Hepatocyte (in vitro differentiated cells): Measurements from ENCODE around the gene TNK2. TPM values are rescaled to one million over a fixed set of nuclear protein-coding genes. Genes with fewer than 3 reads are reported as not detected.

Experiments used
- DNase-seq: peaks from one replicate; pipeline ENCODE4 v3.0.0-alpha.2; 2016; ENCODE audit warnings: low spot score
- H2AFZ ChIP-seq: fragments of 200-600 bp; sonication (generic); 2 replicates; pipeline ENCODE4 v1.6.0; 2016; ENCODE audit warnings: antibody characterized with exemption, mild to moderate bottlenecking
- H3K27ac ChIP-seq: fragments of 200-600 bp; sonication (generic); 2 replicates; pipeline ENCODE4 v1.5.1; 2016; ENCODE audit warnings: mild to moderate bottlenecking
- H3K27me3 ChIP-seq: fragments of 200-600 bp; sonication (generic); 2 replicates; pipeline ENCODE4 v1.6.1; 2016
- H3K36me3 ChIP-seq: fragments of 200-600 bp; sonication (generic); replicated peaks from 2 replicates; pipeline ENCODE4 v1.5.1; 2016; ENCODE audit warnings: low read depth; ENCODE audit not compliant: insufficient read depth
- H3K4me1 ChIP-seq: fragments of 200-600 bp; sonication (generic); 2 replicates; pipeline ENCODE4 v1.5.1; 2016; ENCODE audit warnings: mild to moderate bottlenecking, moderate library complexity; ENCODE audit not compliant: insufficient read depth
- H3K4me2 ChIP-seq: fragments of 200-600 bp; sonication (generic); 2 replicates; pipeline ENCODE4 v1.6.0; 2016
- H3K4me3 ChIP-seq: fragments of 200-600 bp; sonication (generic); 2 replicates; pipeline ENCODE4 v1.5.1; 2016; ENCODE audit warnings: mild to moderate bottlenecking
- H3K79me2 ChIP-seq: fragments of 200-600 bp; sonication (generic); 2 replicates; pipeline ENCODE4 v1.6.0; 2017; ENCODE audit warnings: mild to moderate bottlenecking
- H3K9me2 ChIP-seq: fragments of 200-600 bp; sonication (generic); replicated peaks from 2 replicates; pipeline ENCODE4 v1.6.0; 2017; ENCODE audit warnings: mild to moderate bottlenecking; ENCODE audit not compliant: insufficient read depth
- H3K9me3 ChIP-seq: fragments of 200-600 bp; sonication (generic); 2 replicates; pipeline ENCODE4 v1.5.1; 2016; ENCODE audit warnings: low read depth, mild to moderate bottlenecking
- H4K20me1 ChIP-seq: fragments of 200-600 bp; sonication (generic); 2 replicates; pipeline ENCODE4 v1.6.0; 2016; ENCODE audit warnings: mild to moderate bottlenecking; ENCODE audit not compliant: insufficient read depth, poor library complexity, severe bottlenecking
- CTCF ChIP-seq: fragments of 200-600 bp; sonication (generic); IDR thresholded peaks from 2 replicates; pipeline ENCODE4 v1.5.1; 2016; ENCODE audit warnings: antibody characterized with exemption, mild to moderate bottlenecking; ENCODE audit not compliant: poor library complexity
- EZH2 ChIP-seq: fragments of 200-600 bp; sonication (generic); IDR thresholded peaks from 2 replicates; pipeline ENCODE4 v1.6.1; 2016; ENCODE audit warnings: antibody characterized with exemption, mild to moderate bottlenecking, borderline replicate concordance
- EZH2phosphoT487 ChIP-seq: fragments of 200-600 bp; sonication (generic); IDR thresholded peaks from one replicate; pipeline ENCODE4 v1.6.1; 2018; ENCODE audit warnings: antibody characterized with exemption, mild to moderate bottlenecking, low read depth, moderate library complexity; ENCODE audit not compliant: unreplicated experiment, severe bottlenecking
- WGBS: methylation state at CpG from one replicate; pipeline ENCODE4 v1.1.6; 2016; ENCODE audit warnings: low lambda C conversion rate; ENCODE audit errors: missing lambda C conversion rate; 5-methylcytosine and 5-hydroxymethylcytosine counted together
- polyA plus RNA-seq: library from polyadenylated mRNA; unstranded; fragments of >200 nt; fragmentation: Nextera tagmentation; extraction: Ambion mirVana; gene quantifications from 2 replicates; pipeline ENCODE4 v1.2.1, GENCODE V29; 2016
- total RNA-seq: library from RNA; depleted of rRNA; stranded (reverse); fragments of >200 nt; gene quantifications from 2 replicates; pipeline ENCODE4 v1.2.3, GENCODE V29; 2014

TNK2 gene
- total and polyA plus RNA-seq, 2 experiments from 2014 or later: 5.9 to 11.6 TPM

- Histone ChIP-seq H3K79me2 (peaks cover 21% of the 10 kb centered on the region), H3K4me1 (peaks cover 28% of the 10 kb centered on the region), H3K9me3 (no peaks in the 10 kb centered on the region), H3K4me2 (no peak overlapping the region), H3K27ac (no peak overlapping the region), H3K27me3 (no peaks in the 10 kb centered on the region), H3K9me2 (no peaks in the 10 kb centered on the region), H4K20me1 (peaks cover 16% of the 10 kb centered on the region), H2AFZ (no peak overlapping the region), H3K36me3 (no peaks in the 10 kb centered on the region), H3K4me3 (no peak overlapping the region)
- WGBS: 82% methylated on average over 14 of the region's 14 CpGs
- TF ChIP-seq EZH2phosphoT487 (no peak), EZH2 (no peak), CTCF (no peak)
- no peak for DNase-seq
These were observed 2.9 kb upstream of the TNK2 start for GRCh38 chr3:195911041-195911945.

- Histone ChIP-seq H3K9me3 (no peaks in the 10 kb centered on the region), H3K9me2 (no peaks in the 10 kb centered on the region), H2AFZ (peak overlapping the region; percentile 93), H3K79me2 (peaks cover 28% of the 10 kb centered on the region), H3K27ac (peak overlapping the region; percentile 79), H3K4me2 (peak overlapping the region; percentile 90), H3K36me3 (no peaks in the 10 kb centered on the region), H3K4me1 (peaks cover 31% of the 10 kb centered on the region), H4K20me1 (peaks cover 16% of the 10 kb centered on the region), H3K27me3 (no peaks in the 10 kb centered on the region), H3K4me3 (no peak overlapping the region)
- 93% methylated on average over 8 of the region's 8 CpGs for WGBS
- TF ChIP-seq EZH2 (no peak), EZH2phosphoT487 (no peak), CTCF (no peak)
- no peak for DNase-seq
These were observed 2.1 kb upstream of the TNK2 start for GRCh38 chr3:195910499-195910845.

GRCh38 chr3:195909644-195910498, 1.5 kb upstream of the TNK2 start:
- Histone ChIP-seq H3K4me1 (peaks cover 31% of the 10 kb centered on the region), H3K4me2 (peak overlapping the region; percentile 100), H3K36me3 (no peaks in the 10 kb centered on the region), H3K79me2 (peaks cover 34% of the 10 kb centered on the region), H3K9me2 (no peaks in the 10 kb centered on the region), H3K27ac (peak overlapping the region; percentile 79), H2AFZ (peak overlapping the region; percentile 93), H4K20me1 (peaks cover 16% of the 10 kb centered on the region), H3K9me3 (no peaks in the 10 kb centered on the region), H3K27me3 (no peaks in the 10 kb centered on the region), H3K4me3 (peak overlapping the region; percentile 41)
- WGBS: 20% methylated on average over 26 of the region's 68 CpGs
- no peak for TF ChIP-seq EZH2phosphoT487
- no peak for TF ChIP-seq CTCF
- TF ChIP-seq EZH2: no peak
- DNase-seq: peak; percentile 93
